Tibial nerve (tissue), 4 donors: ENCODE measurements around the gene RHBDL1. TPM values are rescaled to one million over a fixed set of nuclear protein-coding genes. Genes with fewer than 3 reads are reported as not detected.

Experiments
- DNase-seq, 2 donors: peaks; one replicate each; pipeline ENCODE4 v3.0.0-alpha.2; 2019; ENCODE audit warnings: low spot score in 2 of 2
- H3K27ac ChIP-seq, 4 donors: fragments of 200-600 bp; sonication (generic) in 3 of 4; one replicate each; pipeline ENCODE4 v1.5.1; 2017 to 2019; ENCODE audit warnings: mild to moderate bottlenecking in 1 of 4
- H3K27me3 ChIP-seq, 2 donors: fragments of 200-600 bp; sonication (generic) in 1 of 2; one replicate each; pipeline versions ENCODE4 v1.5.1 to v1.6.0; 2017 to 2019
- H3K36me3 ChIP-seq, 3 donors: fragments of 200-600 bp; sonication (generic); one replicate each; pipeline ENCODE4 v1.5.1; 2018 to 2019
- H3K4me1 ChIP-seq, 4 donors: fragments of 200-600 bp; sonication (generic) in 3 of 4; one replicate each; pipeline ENCODE4 v1.5.1; 2017 to 2019
- H3K4me3 ChIP-seq, 4 donors: fragments of 200-600 bp; sonication (generic) in 3 of 4; one replicate each; pipeline ENCODE4 v1.5.1; 2017 to 2019; ENCODE audit warnings: mild to moderate bottlenecking in 1 of 4, moderate library complexity in 1 of 4
- H3K9me3 ChIP-seq, 4 donors: fragments of 200-600 bp; sonication (generic) in 3 of 4; one replicate each; pipeline ENCODE4 v1.5.1; 2017 to 2019
- EP300 ChIP-seq, 2 donors: sonication (generic); formaldehyde crosslinking; IDR thresholded peaks; one replicate each; pipeline ENCODE4 v1.6.1; 2017; ENCODE audit warnings: antibody characterized with exemption in 2 of 2, mild to moderate bottlenecking in 1 of 2
- POLR2A ChIP-seq, 2 donors: fragments of 450-650 bp; IDR thresholded peaks; one replicate each; pipeline ENCODE4 v1.6.1; 2017; ENCODE audit warnings: antibody characterized with exemption in 2 of 2, mild to moderate bottlenecking in 2 of 2, moderate library complexity in 2 of 2
- whole genome bisulfite sequencing, 2 donors: methylation state at CpG; one replicate each; pipeline ENCODE4 v1.1.5; 2018; 5-methylcytosine and 5-hydroxymethylcytosine counted together
- total RNA-seq, 4 donors: library from RNA; depleted of rRNA; stranded (reverse); fragments of >200 nt; gene quantifications; one replicate each; pipeline ENCODE4 v1.1.0, GENCODE V29; 2016
- TF ChIP-seq, protein P1 (sequence below), 5 experiments: fragments of 200-600 bp in 3 of 5; fragments of 450-650 bp in 2 of 5; sonication (generic) in 3 of 5; IDR thresholded peaks; one replicate each; pipeline ENCODE4 v1.5.1; 2016 to 2019; ENCODE audit warnings: antibody characterized with exemption in 5 of 5, mild to moderate bottlenecking in 3 of 5, moderate library complexity in 2 of 5

RHBDL1 gene
- total RNA-seq, 4 donors from 2014 or later, result 0.90 to 3.5 (median 1.9) TPM

DNA sequence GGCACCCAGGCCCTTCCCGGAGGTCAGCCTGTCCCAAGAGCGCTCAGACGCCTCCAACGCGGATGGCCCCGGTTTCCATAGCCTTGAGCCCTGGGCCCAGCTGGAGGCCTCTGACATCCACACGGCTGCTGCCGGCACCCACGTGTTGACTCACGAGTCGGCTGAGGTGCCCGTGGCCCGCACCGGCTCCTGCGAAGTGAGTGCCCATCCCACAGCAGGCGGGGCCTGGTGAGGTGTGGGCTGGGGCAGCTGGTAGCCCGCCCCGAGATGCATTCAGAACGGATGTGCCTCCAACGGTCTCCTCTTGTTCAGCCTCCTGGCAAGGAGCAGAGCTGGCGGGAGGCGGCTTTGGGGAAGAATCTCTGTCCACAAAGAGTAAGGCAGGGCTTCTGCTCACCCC, 23.6 kb upstream of the RHBDL1 start:
- no peak for DNase-seq
- no peak overlapping the region for H3K27ac ChIP-seq
- WGBS, 2 donors, result 82 to 88% methylated on average over 13 to 20 of the region's 22 CpGs
- no peaks in the 10 kb centered on the region for H3K27me3 ChIP-seq
- H3K4me1 ChIP-seq, result peaks cover 0 to 30% (median 15%) of the 10 kb centered on the region in 4 donors
- H3K9me3 ChIP-seq, result no peaks in the 10 kb centered on the region
- no peak for TF ChIP-seq POLR2A (IDR thresholded peaks at IDR 0.05)
- peaks cover 0 to 53% (median 0%) of the 10 kb centered on the region in 3 donors for H3K36me3 ChIP-seq
- H3K4me3 ChIP-seq, result no peak overlapping the region

DNA sequence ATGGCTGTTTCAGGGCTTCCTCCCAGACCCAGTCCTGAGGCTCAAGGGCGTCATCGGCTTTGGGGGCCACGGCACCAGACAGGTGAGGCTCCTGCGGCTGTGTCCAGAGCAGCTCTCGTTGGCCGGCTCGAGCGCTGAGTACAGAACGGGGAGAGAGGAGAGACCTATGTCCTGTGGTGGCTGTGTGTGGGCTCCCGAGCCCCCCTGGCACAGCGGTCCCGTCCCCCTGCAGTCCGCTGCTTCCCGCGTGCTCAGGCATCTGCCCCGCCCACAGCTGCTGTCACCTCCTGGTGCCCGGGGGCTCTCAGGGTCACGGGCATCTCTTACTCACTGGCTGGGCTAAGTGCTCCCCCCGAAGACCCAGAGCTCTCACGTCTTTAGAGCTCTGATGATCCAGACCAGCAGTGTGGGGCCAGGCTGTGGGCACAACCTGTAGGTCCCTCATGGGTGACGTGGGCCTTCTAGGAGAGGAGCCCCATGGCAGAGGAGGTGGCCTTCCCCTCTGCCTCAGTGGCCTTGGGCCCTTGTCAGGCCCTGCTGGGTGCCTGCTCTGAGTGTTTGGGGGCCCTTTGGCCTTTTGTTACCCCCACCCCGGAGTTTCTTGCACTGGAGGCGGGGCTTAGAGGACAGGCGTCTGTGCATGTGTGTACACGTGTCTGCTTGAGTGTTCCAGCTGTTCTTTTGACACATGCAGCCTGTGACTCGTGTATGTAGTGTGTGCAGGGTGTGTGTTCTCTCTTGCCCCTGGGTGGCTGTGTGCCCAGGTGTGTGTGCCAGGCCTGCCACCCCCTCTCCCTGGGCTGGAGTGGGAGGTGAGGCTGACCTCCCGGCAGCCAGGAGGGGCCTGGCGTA, 22.8 kb upstream of the RHBDL1 start:
- peaks cover 0 to 21% (median 10%) of the 10 kb centered on the region in 4 donors for H3K4me1 ChIP-seq
- H3K27ac ChIP-seq, result no peak overlapping the region
- H3K36me3 ChIP-seq, result peaks cover 0 to 60% (median 0%) of the 10 kb centered on the region in 3 donors
- TF ChIP-seq POLR2A (IDR thresholded peaks at IDR 0.05) (no peak), EP300 (IDR thresholded peaks at IDR 0.05) (no peak)
- TF ChIP-seq, protein P1, sequence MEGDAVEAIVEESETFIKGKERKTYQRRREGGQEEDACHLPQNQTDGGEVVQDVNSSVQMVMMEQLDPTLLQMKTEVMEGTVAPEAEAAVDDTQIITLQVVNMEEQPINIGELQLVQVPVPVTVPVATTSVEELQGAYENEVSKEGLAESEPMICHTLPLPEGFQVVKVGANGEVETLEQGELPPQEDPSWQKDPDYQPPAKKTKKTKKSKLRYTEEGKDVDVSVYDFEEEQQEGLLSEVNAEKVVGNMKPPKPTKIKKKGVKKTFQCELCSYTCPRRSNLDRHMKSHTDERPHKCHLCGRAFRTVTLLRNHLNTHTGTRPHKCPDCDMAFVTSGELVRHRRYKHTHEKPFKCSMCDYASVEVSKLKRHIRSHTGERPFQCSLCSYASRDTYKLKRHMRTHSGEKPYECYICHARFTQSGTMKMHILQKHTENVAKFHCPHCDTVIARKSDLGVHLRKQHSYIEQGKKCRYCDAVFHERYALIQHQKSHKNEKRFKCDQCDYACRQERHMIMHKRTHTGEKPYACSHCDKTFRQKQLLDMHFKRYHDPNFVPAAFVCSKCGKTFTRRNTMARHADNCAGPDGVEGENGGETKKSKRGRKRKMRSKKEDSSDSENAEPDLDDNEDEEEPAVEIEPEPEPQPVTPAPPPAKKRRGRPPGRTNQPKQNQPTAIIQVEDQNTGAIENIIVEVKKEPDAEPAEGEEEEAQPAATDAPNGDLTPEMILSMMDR (IDR thresholded peaks at IDR 0.05), result no peak
- DNase-seq, result no peak
- H3K9me3 ChIP-seq, result no peaks in the 10 kb centered on the region
- WGBS, 2 donors, result 73 to 80% methylated on average over 18 to 26 of the region's 28 CpGs
- H3K4me3 ChIP-seq, result no peak overlapping the region
- H3K27me3 ChIP-seq, result no peaks in the 10 kb centered on the region

DNA sequence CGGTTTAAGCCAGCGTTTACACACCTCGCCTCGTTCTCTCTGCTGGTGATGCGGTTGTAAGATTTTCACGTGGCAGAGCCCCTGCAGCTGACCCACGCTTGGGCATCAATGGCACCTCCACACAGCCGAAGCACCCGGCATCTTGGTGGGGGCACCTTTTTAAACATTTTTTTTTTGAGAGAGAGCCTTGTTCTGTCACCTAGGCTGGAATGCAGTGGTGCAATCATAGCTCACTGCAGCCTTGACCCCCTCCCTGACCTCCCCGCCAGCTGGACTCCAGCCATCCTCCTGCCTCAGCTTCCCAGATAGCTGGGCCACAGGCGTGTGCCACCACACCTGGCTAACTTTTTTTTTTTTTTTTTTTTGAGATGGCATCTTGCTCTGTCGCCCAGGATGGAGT, 21.4 kb upstream of the RHBDL1 start:
- DNase-seq, result no peak
- Histone ChIP-seq H3K4me1 (peaks cover 0 to 12% (median 7%) of the 10 kb centered on the region in 4 donors), H3K36me3 (peaks cover 0 to 74% (median 0%) of the 10 kb centered on the region in 3 donors), H3K9me3 (no peaks in the 10 kb centered on the region), H3K27me3 (no peaks in the 10 kb centered on the region), H3K4me3 (no peak overlapping the region), H3K27ac (no peak overlapping the region)
- TF ChIP-seq EP300 (IDR thresholded peaks at IDR 0.05) (no peak), POLR2A (IDR thresholded peaks at IDR 0.05) (no peak)
- TF ChIP-seq, protein P1 (IDR thresholded peaks at IDR 0.05), result no peak
- 85 to 88% methylated on average over 12 of the region's 12 CpGs for WGBS, 2 donors

DNA sequence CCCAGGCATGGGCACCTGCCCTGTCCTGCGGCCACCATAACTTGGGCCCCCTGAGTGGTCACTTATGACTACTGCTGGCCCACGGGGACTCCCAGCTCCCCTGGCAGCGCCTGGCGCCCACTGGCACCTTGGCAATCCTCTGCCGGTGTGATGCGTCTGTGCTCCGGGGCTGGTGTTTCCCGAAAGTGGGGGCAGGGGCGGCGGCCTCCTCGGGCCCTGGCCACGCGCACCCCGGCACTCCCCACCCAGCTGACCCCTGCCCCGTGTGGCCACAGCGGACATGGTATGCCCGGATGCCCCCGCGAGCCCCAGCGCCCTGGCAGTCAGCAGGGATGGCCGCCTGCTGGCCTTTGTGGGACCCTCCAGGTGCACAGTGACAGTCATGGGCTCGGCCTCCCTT, 18.0 kb upstream of the RHBDL1 start:
- Histone ChIP-seq H3K27me3 (no peaks in the 10 kb centered on the region), H3K4me3 (no peak overlapping the region), H3K4me1 (peaks cover 0 to 16% (median 14%) of the 10 kb centered on the region in 4 donors), H3K9me3 (no peaks in the 10 kb centered on the region), H3K27ac (no peak overlapping the region), H3K36me3 (peaks cover 0 to 71% (median 0%) of the 10 kb centered on the region in 3 donors)
- DNase-seq, result no peak
- WGBS, 2 donors, result 94 to 95% methylated on average over 9 to 15 of the region's 22 CpGs
- TF ChIP-seq POLR2A (IDR thresholded peaks at IDR 0.05) (no peak), EP300 (IDR thresholded peaks at IDR 0.05) (no peak)
- TF ChIP-seq, protein P1 (IDR thresholded peaks at IDR 0.05), result no peak

DNA sequence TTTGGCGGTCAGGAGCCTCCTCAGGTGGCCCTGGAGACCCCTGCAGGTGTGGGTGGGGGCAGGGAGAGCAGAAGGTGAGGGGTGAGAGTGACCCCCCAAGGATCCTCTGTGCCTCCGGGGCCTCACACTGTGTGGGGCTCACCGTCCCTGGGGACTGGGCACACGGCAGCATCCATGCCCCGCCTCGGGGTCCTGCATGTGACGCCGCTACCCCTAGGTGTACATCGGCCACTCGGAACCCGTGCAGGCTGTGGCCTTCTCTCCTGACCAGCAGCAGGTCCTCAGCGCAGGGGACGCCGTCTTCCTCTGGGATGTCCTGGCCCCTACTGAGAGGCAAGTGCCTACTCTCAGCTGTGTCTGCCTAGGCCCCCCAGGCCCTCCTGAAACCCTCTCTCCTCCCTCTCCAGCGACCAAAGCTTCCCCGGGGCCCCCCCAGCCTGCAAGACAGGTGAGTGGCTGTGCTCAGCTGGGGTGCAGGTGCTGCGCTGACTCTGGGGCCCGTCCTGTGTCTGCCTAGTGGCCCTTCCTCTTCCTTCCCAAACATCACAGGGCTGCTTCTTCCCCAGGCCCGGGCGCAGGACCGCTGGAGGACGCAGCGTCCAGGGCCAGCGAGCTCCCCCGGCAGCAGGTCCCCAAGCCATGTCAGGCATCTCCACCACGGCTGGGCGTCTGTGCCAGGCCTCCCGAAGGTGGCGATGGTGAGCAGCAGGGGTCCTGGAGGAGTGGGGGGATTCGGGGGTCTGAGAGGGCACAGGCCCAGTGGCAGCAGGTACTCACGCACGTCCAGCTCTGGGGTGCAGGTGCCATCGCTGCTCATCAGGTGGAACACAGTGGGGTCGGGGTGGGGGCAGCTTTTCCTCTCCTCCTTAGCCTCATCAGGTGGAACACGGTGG, 16.5 kb upstream of the RHBDL1 start:
- H3K4me1 ChIP-seq, result peaks cover 0 to 16% (median 14%) of the 10 kb centered on the region in 4 donors
- no peaks in the 10 kb centered on the region for H3K27me3 ChIP-seq
- no peaks in the 10 kb centered on the region for H3K9me3 ChIP-seq
- DNase-seq, result no peak
- H3K27ac ChIP-seq, result no peak overlapping the region
- TF ChIP-seq EP300 (IDR thresholded peaks at IDR 0.05) (no peak), POLR2A (IDR thresholded peaks at IDR 0.05) (no peak)
- TF ChIP-seq, protein P1 (IDR thresholded peaks at IDR 0.05), result no peak
- 90 to 91% methylated on average over 27 to 29 of the region's 35 CpGs for WGBS, 2 donors
- peaks cover 0 to 57% (median 0%) of the 10 kb centered on the region in 3 donors for H3K36me3 ChIP-seq
- H3K4me3 ChIP-seq, result no peak overlapping the region
